Body of pancreas (tissue), 4 donors: ENCODE results near the gene ST3GAL4.

ENCODE experiments used
- CTCF ChIP-seq, 7 experiments: fragments of 450-650 bp in 4 of 7; fragments of 200-600 bp in 3 of 7; sonication (generic) in 3 of 7; IDR thresholded peaks; one replicate each; pipeline ENCODE4 v1.5.1; 2016 to 2019; ENCODE audit warnings: antibody characterized with exemption in 7 of 7
- POLR2A ChIP-seq, 3 donors: fragments of 450-650 bp; IDR thresholded peaks; one replicate each; pipeline ENCODE4 v1.6.1; 2016; ENCODE audit warnings: antibody characterized with exemption in 3 of 3, mild to moderate bottlenecking in 2 of 3

- TF ChIP-seq CTCF (IDR thresholded peaks at IDR 0.05) (no peak), POLR2A (IDR thresholded peaks at IDR 0.05) (no peak)
These were observed 63.4 kb downstream of the ST3GAL4 start for GRCh38 chr11:126418887-126419286.
